Transverse colon (tissue), 1 donor: ENCODE measurements around the gene MYO16.

Experiments used
- EP300 ChIP-seq: sonication (generic); formaldehyde crosslinking; IDR thresholded peaks from one replicate; pipeline ENCODE4 v1.6.1; 2017; ENCODE audit warnings: antibody characterized with exemption, low read depth
- POLR2A ChIP-seq: fragments of 450-650 bp; IDR thresholded peaks from one replicate; pipeline ENCODE4 v1.6.1; 2016; ENCODE audit warnings: antibody characterized with exemption, mild to moderate bottlenecking, moderate library complexity

DNA sequence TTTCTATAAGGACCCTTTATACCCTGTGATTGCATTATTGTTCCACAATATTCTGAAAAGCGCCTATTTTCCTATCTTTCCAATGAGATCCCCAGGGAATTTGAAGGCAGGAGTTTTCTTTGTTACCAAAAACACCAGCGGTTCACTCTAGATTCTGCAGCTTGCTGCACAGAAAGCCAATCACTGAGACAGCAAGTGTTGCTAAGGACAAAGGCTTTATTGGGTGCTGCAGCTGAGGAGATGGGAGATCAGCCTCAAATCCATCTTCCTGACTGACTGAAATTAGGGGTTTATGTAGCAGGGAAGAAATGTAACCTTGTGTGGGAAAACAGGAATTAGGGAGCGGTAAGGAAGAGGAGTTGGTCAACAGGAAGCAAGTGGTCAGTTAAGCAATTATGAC, 42.6 kb upstream of the MYO16 start:
- TF ChIP-seq EP300, result no peak
- no peak for TF ChIP-seq POLR2A
